ENCODE measurements around the gene OGDH.

The OGDH gene

GRCh38 chr7:44626620-44627019 is 20.2 kb downstream of the OGDH start:
- TF ChIP-seq CTCF (IDR thresholded peaks at IDR 0.05): no peak
- no peak overlapping the region for H3K4me3 ChIP-seq
- no peak overlapping the region for H3K27ac ChIP-seq
- no peak for DNase-seq (ENCODE audit: low spot score)

GRCh38 chr7:44629829-44630522 is 23.5 kb downstream of the OGDH start:
- TF ChIP-seq CTCF (IDR thresholded peaks at IDR 0.05): no peak
- H3K27ac ChIP-seq: peak overlapping the region in 1 of 2 donors; percentile 66
- DNase-seq (ENCODE audit: low spot score): no peak
- H3K4me3 ChIP-seq: no peak overlapping the region

GRCh38 chr7:44630792-44631457 is 24.5 kb downstream of the OGDH start:
- Histone ChIP-seq H3K27ac (peak overlapping the region in 1 of 2 donors; percentile 66), H3K4me3 (no peak overlapping the region)
- DNase-seq (ENCODE audit: low spot score): no peak
- TF ChIP-seq CTCF (IDR thresholded peaks at IDR 0.05): no peak

- no peak for TF ChIP-seq CTCF (IDR thresholded peaks at IDR 0.05)
Measured at GRCh38 chr7:44631458-44632115, 25.2 kb downstream of the OGDH start.

GRCh38 chr7:44632196-44632595 is 25.8 kb downstream of the OGDH start:
- no peak for TF ChIP-seq CTCF (IDR thresholded peaks at IDR 0.05)
- no peak for DNase-seq (ENCODE audit: low spot score)
- no peak overlapping the region for H3K4me3 ChIP-seq
- H3K27ac ChIP-seq: peak overlapping the region in 1 of 2 donors; percentile 72

More at GRCh38 chr7:44631458-44632115, 25.2 kb downstream of the OGDH start:
- H3K4me3 ChIP-seq: no peak overlapping the region
- no peak for DNase-seq (ENCODE audit: low spot score)
- peak overlapping the region in 1 of 2 donors; percentile 72 for H3K27ac ChIP-seq

GRCh38 chr7:44633254-44634186 is 27.1 kb downstream of the OGDH start:
- DNase-seq (ENCODE audit: low spot score): peak; percentile 78
- peak overlapping the region; percentile 51 to 78 for H3K27ac ChIP-seq
- H3K4me3 ChIP-seq: no peak overlapping the region
- no peak for TF ChIP-seq CTCF (IDR thresholded peaks at IDR 0.05)

All from coronary artery (tissue), 2 donors.